Myocyte (in vitro differentiated cells): ENCODE data around the gene EMX1. TPM values are rescaled to one million over a fixed set of nuclear protein-coding genes. Genes with fewer than 3 reads are reported as not detected.

Source experiments
- DNase-seq: peaks from one replicate; pipeline ENCODE4 v3.0.0-alpha.2; 2012; ENCODE audit warnings: low read depth
- total RNA-seq: library from RNA; depleted of rRNA; stranded (reverse); fragments of >200 nt; gene quantifications from 2 replicates; pipeline ENCODE4 v1.2.3, GENCODE V29; 2014

EMX1 gene
- total RNA-seq, 1 donor from 2014 or later = not detected

GRCh38 chr2:72956050-72956395 lies 38.7 kb downstream of the EMX1 start:
- DNase-seq = no peak

GRCh38 chr2:72956936-72957335 lies 39.6 kb downstream of the EMX1 start:
- no peak for DNase-seq

GRCh38 chr2:72958542-72959385 lies 41.4 kb downstream of the EMX1 start:
- no peak for DNase-seq

GRCh38 chr2:72959554-72959953 lies 42.2 kb downstream of the EMX1 start:
- no peak for DNase-seq

- no peak for DNase-seq
Measured at GRCh38 chr2:72959995-72960981, 43.0 kb downstream of the EMX1 start.

GRCh38 chr2:72961036-72961720 lies 43.9 kb downstream of the EMX1 start:
- DNase-seq = no peak

- no peak for DNase-seq
Measured at GRCh38 chr2:72961853-72962468, 44.6 kb downstream of the EMX1 start.

GRCh38 chr2:72962911-72963310 lies 45.6 kb downstream of the EMX1 start:
- no peak for DNase-seq

GRCh38 chr2:72963423-72964145 lies 46.3 kb downstream of the EMX1 start:
- no peak for DNase-seq

- DNase-seq = no peak
Measured at GRCh38 chr2:72964146-72964525, 46.8 kb downstream of the EMX1 start.

- no peak for DNase-seq
Measured at GRCh38 chr2:72965016-72965415, 47.7 kb downstream of the EMX1 start.

- no peak for DNase-seq
Measured at GRCh38 chr2:72965770-72966450, 48.6 kb downstream of the EMX1 start.

GRCh38 chr2:72968286-72968685 lies 51.0 kb downstream of the EMX1 start:
- DNase-seq = no peak

GRCh38 chr2:72969706-72970105 lies 52.4 kb downstream of the EMX1 start:
- DNase-seq = no peak

- DNase-seq = no peak
Measured at GRCh38 chr2:72971036-72971435, 53.7 kb downstream of the EMX1 start.

- no peak for DNase-seq
Measured at GRCh38 chr2:72972352-72973136, 55.2 kb downstream of the EMX1 start.

GRCh38 chr2:72973137-72973535 lies 55.8 kb downstream of the EMX1 start:
- no peak for DNase-seq

- DNase-seq = peak; percentile 68
Measured at GRCh38 chr2:72973566-72974435, 56.5 kb downstream of the EMX1 start.
